Neural crest cell (in vitro differentiated cells): ENCODE measurements around the gene SNRNP70. TPM values are rescaled to one million over a fixed set of nuclear protein-coding genes. Genes with fewer than 3 reads are reported as not detected.
A peak's percentile ranks its signal among the peaks of the same experiment; 100 is the strongest.
"Not testable (repeated sequence)": the region's sequence is repeated elsewhere in the genome, so short reads cannot be mapped to it uniquely, and the experiment has no call there.

Experiments used
- DNase-seq: peaks from one replicate; pipeline ENCODE4 v3.0.0; 2021; ENCODE audit warnings: low read depth, mixed read lengths, low spot score
- H3K27ac Mint-ChIP-seq: one replicate; pipeline ENCODE4 v1.8.0; 2021; ENCODE audit warnings: mild to moderate bottlenecking, mixed read lengths; ENCODE audit not compliant: unreplicated experiment
- H3K27me3 Mint-ChIP-seq: 2 replicates; pipeline ENCODE4 v1.8.0; 2021; ENCODE audit warnings: low read depth, mild to moderate bottlenecking, mixed read lengths
- H3K36me3 Mint-ChIP-seq: 2 replicates; pipeline ENCODE4 v1.8.0; 2021; ENCODE audit warnings: low read depth, mild to moderate bottlenecking, mixed read lengths
- H3K4me1 Mint-ChIP-seq: 2 replicates; pipeline ENCODE4 v1.8.0; 2021; ENCODE audit warnings: mixed read lengths
- H3K4me3 Mint-ChIP-seq: one replicate; pipeline ENCODE4 v1.8.0; 2021; ENCODE audit warnings: mild to moderate bottlenecking, mixed read lengths
- H3K9me3 Mint-ChIP-seq: 2 replicates; pipeline ENCODE4 v1.8.0; 2021; ENCODE audit warnings: mixed read lengths
- CTCF ChIP-seq: fragments of 200-600 bp; sonication (generic); conservative IDR thresholded peaks from 2 replicates; pipeline ENCODE4 v1.5.0; 2021; ENCODE audit warnings: antibody characterized with exemption, mild to moderate bottlenecking
- total RNA-seq: library from RNA; stranded (reverse); gene quantifications from 2 replicates; pipeline ENCODE4 v1.2.1, GENCODE V29; 2021

SNRNP70 gene
- total RNA-seq, 1 donor from 2014 or later, result 303 TPM

GRCh38 chr19:49145573-49146407 lies 60.5 kb downstream of the SNRNP70 start:
- DNase-seq, result peak; percentile 86
- Mint-ChIP-seq H3K9me3 (no peaks in the 10 kb centered on the region), H3K4me3 (peak overlapping the region; percentile 90), H3K27ac (peak overlapping the region; percentile 90), H3K36me3 (no peaks in the 10 kb centered on the region), H3K27me3 (peaks cover 10% of the 10 kb centered on the region), H3K4me1 (peaks cover 58% of the 10 kb centered on the region)
- peak; percentile 95 for TF ChIP-seq CTCF

GRCh38 chr19:49146408-49146770 lies 61.1 kb downstream of the SNRNP70 start:
- Mint-ChIP-seq H3K4me3 (peak overlapping the region; percentile 90), H3K4me1 (peaks cover 56% of the 10 kb centered on the region), H3K27ac (peak overlapping the region; percentile 85), H3K27me3 (peaks cover 12% of the 10 kb centered on the region)
- DNase-seq, H3K9me3 Mint-ChIP-seq, H3K36me3 Mint-ChIP-seq: not testable (repeated sequence)

GRCh38 chr19:49148044-49148682 lies 62.9 kb downstream of the SNRNP70 start:
- Mint-ChIP-seq H3K27me3 (peaks cover 19% of the 10 kb centered on the region), H3K4me3 (peak overlapping the region; percentile 85), H3K36me3 (no peaks in the 10 kb centered on the region), H3K4me1 (peaks cover 46% of the 10 kb centered on the region), H3K27ac (no peak overlapping the region), H3K9me3 (no peaks in the 10 kb centered on the region)
- TF ChIP-seq CTCF, result no peak
- no peak for DNase-seq

- no peak for TF ChIP-seq CTCF
- Mint-ChIP-seq H3K4me3 (peak overlapping the region; percentile 98), H3K27me3 (peaks cover 21% of the 10 kb centered on the region), H3K4me1 (peaks cover 45% of the 10 kb centered on the region), H3K36me3 (no peaks in the 10 kb centered on the region), H3K9me3 (peaks cover 6% of the 10 kb centered on the region), H3K27ac (peak overlapping the region; percentile 99)
- DNase-seq, result peak; percentile 100
These were observed 63.8 kb downstream of the SNRNP70 start for GRCh38 chr19:49148784-49149651.

GRCh38 chr19:49149652-49150105 lies 64.4 kb downstream of the SNRNP70 start:
- DNase-seq, result peak; percentile 85
- peaks cover 21% of the 10 kb centered on the region for H3K27me3 Mint-ChIP-seq
- H3K4me3 Mint-ChIP-seq, result peak overlapping the region; percentile 98
- peaks cover 45% of the 10 kb centered on the region for H3K4me1 Mint-ChIP-seq
- TF ChIP-seq CTCF, result no peak
- H3K27ac Mint-ChIP-seq, result peak overlapping the region; percentile 99
- peaks cover 9% of the 10 kb centered on the region for H3K9me3 Mint-ChIP-seq
- H3K36me3 Mint-ChIP-seq, result no peaks in the 10 kb centered on the region
